DOHH2 (cell line): ENCODE measurements around the gene MMEL1.
"Not testable (repeated sequence)": the region's sequence is repeated elsewhere in the genome, so short reads cannot be mapped to it uniquely, and the experiment has no call there.

ENCODE experiments used
- H3F3A ChIP-seq: fragments of 200-600 bp; sonication (generic), shearing (Covaris generic); 2 replicates; pipeline ENCODE4 v1.6.0; 2016; ENCODE audit warnings: antibody characterized with exemption, mild to moderate bottlenecking; ENCODE audit not compliant: control insufficient read depth, insufficient read depth
- H3K27ac ChIP-seq: fragments of 200-600 bp; sonication (generic); 2 replicates; pipeline ENCODE4 v1.5.1; 2014; ENCODE audit warnings: low read depth, mild to moderate bottlenecking, low read length, moderate library complexity
- H3K27me3 ChIP-seq: fragments of 200-600 bp; sonication (generic); 2 replicates; pipeline ENCODE4 v1.6.1; 2014; ENCODE audit warnings: mild to moderate bottlenecking, low read length, mixed read lengths; ENCODE audit not compliant: control insufficient read depth
- H3K36me3 ChIP-seq: fragments of 200-600 bp; sonication (generic); 2 replicates; pipeline ENCODE4 v1.6.1; 2014; ENCODE audit warnings: mild to moderate bottlenecking, low read length, moderate library complexity, mixed read lengths; ENCODE audit not compliant: control insufficient read depth
- H3K4me1 ChIP-seq: fragments of 200-600 bp; sonication (generic); 2 replicates; pipeline ENCODE4 v1.6.1; 2014; ENCODE audit warnings: mild to moderate bottlenecking, low read length, mixed read lengths; ENCODE audit not compliant: control insufficient read depth
- H3K4me2 ChIP-seq: fragments of 200-600 bp; sonication (generic); 2 replicates; pipeline ENCODE4 v1.6.0; 2014; ENCODE audit warnings: mild to moderate bottlenecking, low read length, moderate library complexity
- H3K4me3 ChIP-seq: fragments of 200-600 bp; sonication (generic); 2 replicates; pipeline ENCODE4 v1.5.1; 2014; ENCODE audit warnings: mild to moderate bottlenecking, low read length, mixed read lengths
- H3K79me2 ChIP-seq: fragments of 200-600 bp; sonication (generic); 2 replicates; pipeline ENCODE4 v1.6.1; 2014; ENCODE audit warnings: mild to moderate bottlenecking, low read length, mixed read lengths; ENCODE audit not compliant: control insufficient read depth
- H3K9me2 ChIP-seq: fragments of 200-600 bp; sonication (generic); replicated peaks from 2 replicates; pipeline ENCODE4 v1.6.1; 2014; ENCODE audit warnings: mild to moderate bottlenecking, low read length, mixed read lengths; ENCODE audit not compliant: control insufficient read depth
- H3K9me3 ChIP-seq: fragments of 200-600 bp; sonication (generic); 2 replicates; pipeline ENCODE4 v1.6.1; 2014; ENCODE audit warnings: antibody characterized with exemption, low read length, mixed read lengths; ENCODE audit not compliant: control insufficient read depth, insufficient read depth
- H4K20me1 ChIP-seq: fragments of 200-600 bp; sonication (generic); 2 replicates; pipeline ENCODE4 v1.6.0; 2014; ENCODE audit warnings: low read depth, mild to moderate bottlenecking, antibody characterized with exemption, low read length, moderate library complexity; ENCODE audit not compliant: control insufficient read depth, insufficient read depth
- EZH2phosphoT487 ChIP-seq: fragments of 200-600 bp; sonication (generic); IDR thresholded peaks from 2 replicates; pipeline ENCODE4 v1.6.1; 2017; ENCODE audit warnings: borderline replicate concordance, mild to moderate bottlenecking, antibody characterized with exemption, low read length, moderate library complexity, mixed read lengths
- TF ChIP-seq, protein P1 (sequence below): fragments of 200-600 bp; sonication (generic); IDR thresholded peaks from one replicate; pipeline ENCODE4 v1.5.1; 2014; ENCODE audit warnings: antibody characterized with exemption, mild to moderate bottlenecking, low read depth, low read length; ENCODE audit not compliant: poor library complexity, severe bottlenecking

Gene MMEL1

DNA sequence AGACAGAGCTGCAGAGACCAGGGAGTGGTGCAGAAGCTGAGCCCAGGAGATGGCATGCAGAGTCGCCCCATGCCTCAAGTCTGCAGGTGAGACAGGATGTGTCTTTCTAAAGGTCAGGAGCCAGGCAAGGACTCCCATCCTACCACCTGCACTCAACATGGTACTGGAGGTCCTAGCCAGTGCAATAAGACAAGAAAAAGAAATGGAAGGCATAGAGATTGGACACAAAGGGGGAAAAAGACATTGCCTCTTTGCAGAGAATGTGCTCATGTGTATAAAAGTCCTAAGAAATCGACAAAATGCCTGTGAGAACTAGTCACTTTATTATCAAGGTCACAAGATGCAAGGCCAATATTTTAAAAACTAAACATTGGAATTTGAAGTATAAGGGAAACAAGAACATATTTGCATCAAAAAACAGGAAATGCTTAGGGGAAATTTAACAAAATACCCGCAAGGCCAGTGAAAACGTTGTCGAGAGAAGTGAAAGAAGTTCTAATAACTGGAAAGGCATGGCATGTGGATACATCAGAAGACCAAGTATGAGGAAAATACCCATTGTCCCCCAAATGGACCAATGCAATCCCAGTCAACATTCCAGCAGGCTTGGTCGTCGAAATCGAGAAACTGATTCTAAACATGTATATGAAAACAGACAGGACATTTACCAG lies 59.4 kb downstream of the MMEL1 start:
- no peaks in the 10 kb centered on the region for H3K79me2 ChIP-seq
- H3K27me3 ChIP-seq = no peaks in the 10 kb centered on the region
- no peaks in the 10 kb centered on the region for H4K20me1 ChIP-seq
- no peak overlapping the region for H3K27ac ChIP-seq
- no peak overlapping the region for H3K4me3 ChIP-seq
- H3K9me2 ChIP-seq = no peaks in the 10 kb centered on the region
- H3K4me1 ChIP-seq = peaks cover 30% of the 10 kb centered on the region
- no peak for TF ChIP-seq EZH2phosphoT487
- TF ChIP-seq, protein P1, sequence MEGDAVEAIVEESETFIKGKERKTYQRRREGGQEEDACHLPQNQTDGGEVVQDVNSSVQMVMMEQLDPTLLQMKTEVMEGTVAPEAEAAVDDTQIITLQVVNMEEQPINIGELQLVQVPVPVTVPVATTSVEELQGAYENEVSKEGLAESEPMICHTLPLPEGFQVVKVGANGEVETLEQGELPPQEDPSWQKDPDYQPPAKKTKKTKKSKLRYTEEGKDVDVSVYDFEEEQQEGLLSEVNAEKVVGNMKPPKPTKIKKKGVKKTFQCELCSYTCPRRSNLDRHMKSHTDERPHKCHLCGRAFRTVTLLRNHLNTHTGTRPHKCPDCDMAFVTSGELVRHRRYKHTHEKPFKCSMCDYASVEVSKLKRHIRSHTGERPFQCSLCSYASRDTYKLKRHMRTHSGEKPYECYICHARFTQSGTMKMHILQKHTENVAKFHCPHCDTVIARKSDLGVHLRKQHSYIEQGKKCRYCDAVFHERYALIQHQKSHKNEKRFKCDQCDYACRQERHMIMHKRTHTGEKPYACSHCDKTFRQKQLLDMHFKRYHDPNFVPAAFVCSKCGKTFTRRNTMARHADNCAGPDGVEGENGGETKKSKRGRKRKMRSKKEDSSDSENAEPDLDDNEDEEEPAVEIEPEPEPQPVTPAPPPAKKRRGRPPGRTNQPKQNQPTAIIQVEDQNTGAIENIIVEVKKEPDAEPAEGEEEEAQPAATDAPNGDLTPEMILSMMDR = no peak
- no peaks in the 10 kb centered on the region for H3K9me3 ChIP-seq
- H3K36me3 ChIP-seq = no peaks in the 10 kb centered on the region
- no peaks in the 10 kb centered on the region for H3F3A ChIP-seq
- H3K4me2 ChIP-seq = no peak overlapping the region

DNA sequence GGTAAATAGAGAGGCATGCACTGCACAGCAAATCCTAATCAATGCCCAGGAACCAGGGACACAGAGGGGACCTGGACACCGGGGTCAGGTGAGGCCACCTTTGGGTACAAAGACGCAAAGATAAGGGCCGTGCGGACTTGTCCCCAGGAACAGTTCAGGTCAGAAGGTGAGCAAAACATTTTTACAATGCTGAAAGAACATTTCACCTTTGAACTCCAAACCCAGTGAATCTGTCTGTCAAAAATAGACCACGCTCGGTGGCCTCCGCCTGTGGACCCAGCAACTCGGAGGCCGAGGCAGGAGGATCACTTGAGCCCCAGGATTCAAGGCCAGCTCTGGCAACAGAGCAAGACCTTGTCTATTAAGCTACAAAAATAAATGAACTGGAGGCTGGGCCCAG lies 61.5 kb downstream of the MMEL1 start:
- Histone ChIP-seq H3K9me3 (no peaks in the 10 kb centered on the region), H3K27ac (no peak overlapping the region), H3K36me3 (no peaks in the 10 kb centered on the region), H3K9me2 (no peaks in the 10 kb centered on the region), H3K4me3 (no peak overlapping the region), H3K4me2 (no peak overlapping the region), H3K27me3 (no peaks in the 10 kb centered on the region), H4K20me1 (no peaks in the 10 kb centered on the region), H3K79me2 (no peaks in the 10 kb centered on the region), H3K4me1 (peaks cover 10% of the 10 kb centered on the region), H3F3A (no peaks in the 10 kb centered on the region)
- TF ChIP-seq, protein P1 = no peak
- no peak for TF ChIP-seq EZH2phosphoT487

DNA sequence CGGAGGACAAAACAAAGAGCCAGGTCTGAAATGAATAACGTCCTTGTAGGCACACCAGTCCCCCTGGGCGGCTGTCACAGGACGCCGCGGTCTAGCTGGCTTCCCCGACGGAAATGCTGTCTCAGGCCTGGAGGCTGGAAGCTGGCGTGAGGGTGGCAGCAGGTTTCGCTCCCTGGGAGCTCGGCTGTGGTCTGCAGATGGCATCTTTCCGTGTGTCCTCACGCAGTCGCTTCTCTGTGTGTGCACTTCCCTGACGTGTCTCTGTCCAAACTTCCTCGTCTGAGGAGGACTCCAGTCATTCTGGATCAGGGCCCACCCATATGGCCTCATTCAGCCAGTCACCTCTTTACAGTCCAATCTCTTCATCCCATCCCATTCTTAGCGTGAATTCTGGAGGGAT lies 62.5 kb downstream of the MMEL1 start:
- no peak overlapping the region for H3K27ac ChIP-seq
- no peaks in the 10 kb centered on the region for H3K36me3 ChIP-seq
- H3F3A ChIP-seq = no peaks in the 10 kb centered on the region
- H4K20me1 ChIP-seq = no peaks in the 10 kb centered on the region
- no peaks in the 10 kb centered on the region for H3K9me3 ChIP-seq
- no peak overlapping the region for H3K4me2 ChIP-seq
- TF ChIP-seq, protein P1 = no peak
- no peak for TF ChIP-seq EZH2phosphoT487
- H3K27me3 ChIP-seq = no peaks in the 10 kb centered on the region
- H3K4me3 ChIP-seq = no peak overlapping the region
- no peaks in the 10 kb centered on the region for H3K79me2 ChIP-seq
- H3K9me2 ChIP-seq = no peaks in the 10 kb centered on the region
- H3K4me1 ChIP-seq = peaks cover under 1% of the 10 kb centered on the region

- not testable (repeated sequence) for H3K4me2 ChIP-seq, H3K9me3 ChIP-seq, H3K79me2 ChIP-seq, H3K27me3 ChIP-seq, H3F3A ChIP-seq, H4K20me1 ChIP-seq, H3K27ac ChIP-seq, H3K4me3 ChIP-seq, H3K36me3 ChIP-seq, H3K9me2 ChIP-seq, H3K4me1 ChIP-seq
Measured at GRCh38 chr1:2569703-2570102, 63.1 kb downstream of the MMEL1 start.
